Epidermal melanocyte (primary cell): Measurements from ENCODE around the gene CACNA1I.

Experiments used
- DNase-seq: peaks from one replicate; pipeline ENCODE4 v3.0.0; 2011; ENCODE audit warnings: low spot score; ENCODE audit not compliant: insufficient read length

Gene CACNA1I

GRCh38 chr22:39735776-39736175, 165.2 kb downstream of the CACNA1I start:
- DNase-seq = no peak

DNA sequence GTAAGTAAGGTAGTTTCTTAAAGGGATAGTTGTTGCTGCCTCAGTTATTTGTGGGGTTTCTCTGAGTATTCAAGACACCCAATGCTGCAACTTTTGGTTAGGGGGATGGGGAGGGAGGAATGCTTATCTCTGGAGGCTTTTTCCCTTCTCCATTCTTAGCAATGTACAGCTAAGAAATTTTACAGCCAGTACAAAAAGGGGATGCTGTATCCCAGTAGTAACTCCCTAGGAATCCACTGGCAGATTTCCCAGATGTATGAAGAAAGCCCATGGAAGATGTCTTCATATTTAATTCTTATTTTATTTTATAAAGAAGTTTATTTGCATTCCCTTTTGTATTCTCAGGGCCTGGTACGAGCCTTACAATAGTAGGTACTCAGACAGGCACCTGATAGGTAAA, 168.2 kb downstream of the CACNA1I start:
- no peak for DNase-seq
